GM10847 (cell line): ENCODE data around the gene FABP7.

Source experiments
- POLR2A ChIP-seq: IDR thresholded peaks from 2 replicates; pipeline ENCODE4 v1.6.1; 2011; ENCODE audit not compliant: insufficient read length; ENCODE audit errors: extremely low read depth

The FABP7 gene

DNA sequence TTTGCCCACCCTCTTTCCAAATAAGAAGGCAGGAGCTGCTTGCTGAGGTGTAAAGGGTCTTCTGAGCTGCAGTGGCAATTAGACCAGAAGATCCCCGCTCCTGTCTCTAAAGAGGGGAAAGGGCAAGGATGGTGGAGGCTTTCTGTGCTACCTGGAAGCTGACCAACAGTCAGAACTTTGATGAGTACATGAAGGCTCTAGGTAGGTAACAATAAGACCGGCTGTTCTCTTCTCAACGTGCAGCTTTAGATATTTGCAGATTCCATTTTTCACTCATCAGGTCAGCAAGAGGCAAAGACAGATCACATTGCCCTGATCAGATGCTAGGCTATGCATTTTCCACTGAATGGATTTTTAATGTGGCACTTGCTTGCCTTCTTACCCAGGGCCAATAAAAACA lies at the start of gene FABP7:
Gene FABP7 (plus strand): TSS at position 50 of the 400 bp plus-strand sequence. CDS start 79 bp downstream, at position 129.
- TF ChIP-seq POLR2A, result no peak

GRCh38 chr6:122730334-122730733 lies 49.2 kb upstream of the FABP7 start:
- no peak for TF ChIP-seq POLR2A

DNA sequence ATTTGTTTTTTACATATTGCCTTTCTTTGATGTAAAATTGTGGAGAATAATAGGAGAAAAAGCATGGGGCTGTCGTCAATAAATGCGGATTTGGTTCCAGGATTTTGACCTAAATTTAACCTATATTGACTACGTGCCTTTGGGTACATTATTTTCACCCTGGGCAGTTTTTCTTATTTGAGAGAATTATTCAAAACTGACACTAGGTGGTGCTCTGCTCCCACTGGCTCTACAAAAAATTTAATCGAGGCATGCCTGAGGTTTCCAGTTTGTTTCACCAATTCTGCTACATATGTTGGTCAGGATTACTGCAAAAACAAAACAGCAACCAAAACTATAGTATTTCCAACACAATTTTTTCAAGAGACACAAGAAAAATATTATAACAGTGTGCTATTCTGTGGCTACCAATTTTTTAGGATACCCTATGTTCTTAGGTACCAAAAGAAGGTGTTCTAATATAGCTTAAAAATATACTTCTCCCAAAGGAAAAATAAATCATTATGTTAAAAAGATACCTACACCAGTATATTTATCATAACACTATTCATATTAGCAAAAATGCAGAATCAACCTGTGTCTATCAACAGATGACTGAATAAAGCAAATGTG lies 48.6 kb upstream of the FABP7 start:
- no peak for TF ChIP-seq POLR2A

GRCh38 chr6:122733259-122733658 lies 46.3 kb upstream of the FABP7 start:
- TF ChIP-seq POLR2A, result no peak

- TF ChIP-seq POLR2A, result no peak
Observed at GRCh38 chr6:122734529-122735395, 44.8 kb upstream of the FABP7 start.

GRCh38 chr6:122735582-122735981 lies 43.9 kb upstream of the FABP7 start:
- TF ChIP-seq POLR2A, result no peak

DNA sequence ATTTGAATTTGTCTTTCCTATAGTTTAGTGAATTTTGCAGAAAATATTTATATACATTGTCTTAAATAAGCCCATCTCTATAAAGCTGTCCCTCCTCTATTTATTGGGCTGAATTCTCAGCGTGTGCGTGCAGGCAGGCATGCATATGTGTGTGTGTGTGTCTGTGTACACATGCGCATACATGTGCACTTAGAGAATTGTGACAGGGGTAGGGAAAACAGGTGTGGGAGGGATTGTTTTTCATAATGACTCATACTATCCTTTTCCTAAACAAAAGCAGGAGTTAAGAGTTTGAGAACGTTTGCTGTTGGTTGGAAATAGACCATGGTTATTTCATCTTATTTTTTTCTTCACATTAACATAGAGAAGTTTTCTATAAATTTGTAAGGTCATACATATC lies 43.4 kb upstream of the FABP7 start:
- TF ChIP-seq POLR2A, result no peak

- no peak for TF ChIP-seq POLR2A
Observed at GRCh38 chr6:122736616-122737015, 42.9 kb upstream of the FABP7 start.

GRCh38 chr6:122740091-122740490 lies 39.4 kb upstream of the FABP7 start:
- no peak for TF ChIP-seq POLR2A

DNA sequence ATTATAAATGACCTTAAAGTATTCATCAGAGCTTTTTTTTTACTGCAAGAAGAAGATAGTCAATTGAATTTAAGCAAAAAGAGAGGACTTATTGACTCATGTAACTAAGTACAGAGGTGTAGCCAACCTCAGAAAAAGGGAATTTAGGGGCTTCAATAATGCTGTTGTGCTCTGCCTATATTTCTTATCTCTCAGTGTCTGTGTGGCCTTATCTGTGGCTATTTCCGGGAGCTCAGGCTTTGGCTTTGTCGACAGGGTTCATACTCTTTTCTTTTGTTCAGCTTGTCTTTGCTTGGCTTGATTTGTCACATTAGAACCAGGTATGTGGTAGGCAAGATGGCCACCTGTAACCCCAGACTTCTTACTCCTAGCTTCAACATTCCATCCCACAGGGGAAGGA lies 38.6 kb upstream of the FABP7 start:
- TF ChIP-seq POLR2A, result no peak

DNA sequence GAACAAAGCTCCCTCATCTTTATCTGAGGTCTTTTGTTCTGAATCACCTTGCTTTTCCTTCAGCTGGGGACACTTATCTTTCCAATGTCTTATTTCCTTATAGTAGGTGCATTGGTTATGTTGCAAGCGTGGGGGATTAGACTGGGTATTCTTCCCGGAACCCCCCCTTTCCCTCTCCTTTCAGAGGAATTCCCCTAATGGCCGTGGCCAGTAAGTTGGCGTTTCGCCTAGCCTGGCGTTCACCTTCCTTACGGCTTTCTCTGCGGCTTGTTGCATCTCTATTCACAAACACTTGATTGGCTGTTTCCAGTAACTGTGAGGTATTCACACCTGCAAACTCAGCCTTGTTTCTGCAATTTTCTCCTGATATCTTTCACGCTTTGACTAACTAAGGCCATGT lies 32.8 kb upstream of the FABP7 start:
- no peak for TF ChIP-seq POLR2A

DNA sequence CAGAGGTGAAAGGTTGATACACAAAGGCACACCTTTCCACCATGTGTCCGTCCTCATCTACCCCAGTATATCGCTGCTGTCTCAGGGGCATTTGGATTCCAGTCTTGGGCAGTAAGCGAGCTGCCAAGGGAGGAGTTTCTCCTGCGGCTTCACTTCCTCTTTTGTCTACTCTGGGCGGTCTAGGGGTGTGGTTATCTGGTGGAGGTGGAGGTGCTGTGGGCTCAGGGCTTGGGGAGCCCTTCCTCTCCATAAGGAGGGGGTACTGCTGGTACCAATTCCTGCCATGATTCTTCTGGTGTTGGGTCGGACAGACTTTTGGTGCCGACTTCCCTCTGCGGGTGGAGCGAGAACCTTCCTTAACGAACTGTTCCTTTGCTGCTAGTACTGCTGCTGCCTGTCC lies 31.9 kb upstream of the FABP7 start:
- TF ChIP-seq POLR2A, result no peak

DNA sequence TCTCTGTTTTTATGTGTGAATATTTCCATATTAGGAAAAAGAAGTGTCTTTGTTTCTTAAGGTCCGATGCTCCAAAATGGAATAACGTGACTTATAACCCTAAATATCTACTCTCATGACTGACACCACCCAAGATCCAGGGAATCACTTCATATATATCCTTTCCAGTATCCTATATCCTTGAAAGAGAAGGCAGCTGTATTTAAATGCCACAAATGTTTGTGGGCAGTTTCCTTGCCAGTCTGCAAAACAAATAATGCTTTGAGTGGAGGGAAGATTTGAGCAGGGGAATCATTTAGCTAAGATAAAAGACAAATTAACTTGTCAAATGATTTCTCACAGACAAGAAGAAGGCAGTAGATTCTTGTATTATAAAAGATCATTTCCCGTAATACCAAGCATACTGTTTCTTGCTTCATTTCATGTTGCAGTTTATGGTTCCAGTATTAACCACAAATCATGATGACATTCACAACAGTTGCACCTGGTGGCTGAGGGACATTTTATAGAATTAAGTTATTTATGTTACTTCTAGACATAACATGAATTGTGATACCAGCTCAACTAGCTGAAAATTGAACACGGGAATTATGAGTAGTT lies 30.0 kb upstream of the FABP7 start:
- TF ChIP-seq POLR2A, result no peak

DNA sequence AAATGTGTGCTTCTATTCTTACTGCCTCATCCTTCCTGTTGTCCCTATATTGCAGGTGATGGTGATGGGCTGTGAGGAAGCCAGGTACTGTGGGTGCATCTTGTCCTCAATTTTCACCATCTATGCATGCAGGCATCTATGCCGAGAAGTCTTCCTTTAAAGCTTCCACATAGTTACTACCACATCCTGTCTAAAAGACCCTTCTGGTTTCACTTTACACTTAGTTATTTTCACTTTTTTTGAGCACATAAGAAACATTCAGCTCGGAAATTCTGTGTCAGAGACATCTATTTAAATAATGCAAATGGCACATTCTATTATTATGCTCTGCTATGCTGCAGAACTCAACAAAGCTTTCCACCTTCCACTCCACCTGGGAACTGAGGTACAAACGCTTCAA lies 28.2 kb upstream of the FABP7 start:
- no peak for TF ChIP-seq POLR2A

DNA sequence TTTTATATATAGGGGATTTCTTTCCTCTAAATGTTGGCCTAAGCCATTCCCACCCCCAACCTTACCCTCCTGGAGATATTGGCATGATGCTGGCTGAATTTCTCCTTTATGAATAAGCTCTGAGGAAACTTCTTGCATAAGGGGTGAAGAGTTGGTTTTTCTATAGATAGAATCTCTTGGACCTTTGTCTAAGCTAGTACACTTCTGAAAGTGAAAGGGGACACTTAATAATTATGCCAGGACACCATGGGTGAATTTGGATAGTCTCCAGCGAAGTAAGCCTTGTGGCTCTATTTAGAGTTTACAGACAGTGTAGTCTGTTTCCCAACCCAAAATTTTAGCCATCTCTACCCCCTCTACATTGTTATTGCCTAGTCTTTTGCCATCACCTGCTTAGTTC lies 27.1 kb upstream of the FABP7 start:
- TF ChIP-seq POLR2A, result no peak

DNA sequence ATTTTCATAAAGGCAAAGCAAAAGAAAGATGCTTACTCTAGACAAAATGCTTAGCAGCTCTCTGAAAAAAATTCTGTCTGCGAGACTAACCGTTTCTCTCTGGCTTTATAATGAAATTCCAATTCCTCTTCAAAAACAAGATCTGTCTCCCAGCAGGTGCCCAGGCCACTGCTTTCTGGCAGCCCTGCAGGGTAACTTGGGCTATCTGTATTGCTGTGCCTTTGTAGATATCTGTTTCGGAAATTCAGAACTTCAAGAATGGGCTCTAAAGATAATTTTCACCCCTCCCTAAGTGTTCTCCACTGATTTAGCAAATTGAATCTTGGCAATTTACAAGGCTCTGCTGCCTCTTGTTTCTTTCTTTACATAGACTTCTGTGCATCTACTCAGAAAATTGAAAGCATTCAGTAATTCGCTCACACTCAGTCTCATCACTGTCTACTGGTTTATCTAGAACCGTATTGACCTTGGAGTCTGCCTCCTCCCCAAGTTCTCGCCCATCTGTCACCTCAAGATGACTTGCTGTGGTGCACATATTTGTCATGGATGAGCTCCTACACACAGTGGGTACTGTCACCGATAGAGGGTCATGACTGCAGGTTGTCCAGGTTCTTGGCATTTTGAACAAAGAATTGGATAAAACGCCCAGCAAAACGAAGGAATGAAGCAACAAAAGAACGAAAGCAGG lies 26.4 kb upstream of the FABP7 start:
- no peak for TF ChIP-seq POLR2A
